ENCODE results near the gene SDK1.

The SDK1 gene

GRCh38 chr7:3283130-3283704, 17.8 kb upstream of the SDK1 start:
- no peak for DNase-seq (ENCODE audit: low read depth in 2 of 2)

GRCh38 chr7:3285652-3286051, 15.4 kb upstream of the SDK1 start:
- DNase-seq (ENCODE audit: low read depth in 2 of 2) = no peak

- no peak for DNase-seq (ENCODE audit: low read depth in 2 of 2)
These were observed 11.1 kb upstream of the SDK1 start for GRCh38 chr7:3289996-3290395.

- DNase-seq (ENCODE audit: low read depth in 2 of 2) = no peak
These were observed 8.4 kb upstream of the SDK1 start for GRCh38 chr7:3292694-3293093.

- DNase-seq (ENCODE audit: low read depth in 2 of 2) = no peak
These were observed 6.5 kb upstream of the SDK1 start for GRCh38 chr7:3294432-3295100.

GRCh38 chr7:3297105-3297819, 3.8 kb upstream of the SDK1 start:
- no peak for DNase-seq (ENCODE audit: low read depth in 2 of 2)

- DNase-seq (ENCODE audit: low read depth in 2 of 2) = no peak
These were observed 816 bp upstream of the SDK1 start for GRCh38 chr7:3300221-3300650.

GRCh38 chr7:3301449-3301731, 338 bp downstream of the SDK1 start:
- no peak for DNase-seq (ENCODE audit: low read depth in 2 of 2)

- no peak for DNase-seq (ENCODE audit: low read depth in 2 of 2)
These were observed 973 bp downstream of the SDK1 start for GRCh38 chr7:3301831-3302618.

GRCh38 chr7:3302681-3303320, 1.7 kb downstream of the SDK1 start:
- DNase-seq (ENCODE audit: low read depth in 2 of 2) = no peak

- no peak for DNase-seq (ENCODE audit: low read depth in 2 of 2)
These were observed 3.1 kb downstream of the SDK1 start for GRCh38 chr7:3304131-3304530.

- DNase-seq (ENCODE audit: low read depth in 2 of 2) = no peak
These were observed 6.4 kb downstream of the SDK1 start for GRCh38 chr7:3307435-3307834.

GRCh38 chr7:3309140-3309539, 8.1 kb downstream of the SDK1 start:
- no peak for DNase-seq (ENCODE audit: low read depth in 2 of 2)

- DNase-seq (ENCODE audit: low read depth in 2 of 2) = no peak
These were observed 8.9 kb downstream of the SDK1 start for GRCh38 chr7:3309956-3310355.

GRCh38 chr7:3310884-3311283, 9.8 kb downstream of the SDK1 start:
- no peak for DNase-seq (ENCODE audit: low read depth in 2 of 2)

- DNase-seq (ENCODE audit: low read depth in 2 of 2) = no peak
These were observed 11.5 kb downstream of the SDK1 start for GRCh38 chr7:3312583-3312982.

- DNase-seq (ENCODE audit: low read depth in 2 of 2) = no peak
These were observed 17.8 kb downstream of the SDK1 start for GRCh38 chr7:3318874-3319273.

GRCh38 chr7:3321206-3321605, 20.2 kb downstream of the SDK1 start:
- no peak for DNase-seq (ENCODE audit: low read depth in 2 of 2)

- no peak for DNase-seq (ENCODE audit: low read depth in 2 of 2)
These were observed 20.7 kb downstream of the SDK1 start for GRCh38 chr7:3321745-3322144.

GRCh38 chr7:3326246-3326645, 25.2 kb downstream of the SDK1 start:
- no peak for DNase-seq (ENCODE audit: low read depth in 2 of 2)

GRCh38 chr7:3327099-3327498, 26.0 kb downstream of the SDK1 start:
- no peak for DNase-seq (ENCODE audit: low read depth in 2 of 2)

- no peak for DNase-seq (ENCODE audit: low read depth in 2 of 2)
These were observed 26.6 kb downstream of the SDK1 start for GRCh38 chr7:3327655-3328054.

Data from activated CD4-positive, alpha-beta T cell treated with anti-CD3 and anti-CD28 coated beads for 24 hours (primary cell).